HL-60 (cell line): Measurements from ENCODE around the gene VSIG10L2.

Experiments used
- DNase-seq, 2 experiments: peaks; one replicate each; pipeline ENCODE4 v3.0.0-alpha.2; 2010 to 2020; ENCODE audit warnings: low read depth in 1 of 2, low spot score in 1 of 2
- H3K27ac ChIP-seq: fragments of 250-450 bp; sonication (Bioruptor Pico); replicated peaks from 2 replicates; pipeline ENCODE4 v1.5.1; 2020; ENCODE audit warnings: mild to moderate bottlenecking, moderate library complexity
- H3K27me3 ChIP-seq: fragments of 250-450 bp; sonication (Bioruptor Pico); 2 replicates; pipeline ENCODE4 v1.5.1; 2021; ENCODE audit warnings: mild to moderate bottlenecking, moderate library complexity; ENCODE audit not compliant: insufficient read depth, poor library complexity, severe bottlenecking
- H3K4me3 ChIP-seq: replicated peaks from 2 replicates; pipeline ENCODE4 v1.5.1; 2011; ENCODE audit warnings: mild to moderate bottlenecking, control low read depth, low read length; ENCODE audit not compliant: insufficient read depth
- CTCF ChIP-seq: IDR thresholded peaks from one replicate; pipeline ENCODE4 v1.5.1; 2011; ENCODE audit warnings: low read length, control low read depth, inconsistent platforms; ENCODE audit not compliant: insufficient read depth
- GABPA ChIP-seq: IDR thresholded peaks from 2 replicates; pipeline ENCODE4 v1.6.1; 2012; ENCODE audit warnings: low read depth
- POLR2AphosphoS5 ChIP-seq: IDR thresholded peaks from 2 replicates; pipeline ENCODE4 v1.6.1; 2012; ENCODE audit warnings: low read depth
- REST ChIP-seq: IDR thresholded peaks from 2 replicates; pipeline ENCODE4 v1.6.1; 2012; ENCODE audit warnings: low read depth; ENCODE audit not compliant: insufficient replicate concordance
- SPI1 ChIP-seq: IDR thresholded peaks from 2 replicates; pipeline ENCODE4 v1.6.1; 2012; ENCODE audit warnings: low read depth, mild to moderate bottlenecking, borderline replicate concordance

Gene VSIG10L2

GRCh38 chr11:125925247-125925740 is 20.6 kb upstream of the VSIG10L2 start:
- Histone ChIP-seq H3K27me3 (no peaks in the 10 kb centered on the region), H3K4me3 (no peak overlapping the region), H3K27ac (no peak overlapping the region)
- TF ChIP-seq POLR2AphosphoS5: no peak
- TF ChIP-seq CTCF: no peak
- no peak for TF ChIP-seq REST
- no peak for TF ChIP-seq GABPA
- TF ChIP-seq SPI1: no peak
- DNase-seq: no peak

- TF ChIP-seq REST (no peak), GABPA (no peak), POLR2AphosphoS5 (no peak), CTCF (no peak), SPI1 (no peak)
- no peaks in the 10 kb centered on the region for H3K27me3 ChIP-seq
- no peak overlapping the region for H3K27ac ChIP-seq
- H3K4me3 ChIP-seq: no peak overlapping the region
- DNase-seq: no peak
Measured at GRCh38 chr11:125925804-125926203, 20.0 kb upstream of the VSIG10L2 start.

- no peak for TF ChIP-seq POLR2AphosphoS5
- TF ChIP-seq CTCF: no peak
- TF ChIP-seq GABPA: no peak
- no peak for TF ChIP-seq REST
- no peak for TF ChIP-seq SPI1
- H3K27me3 ChIP-seq: no peaks in the 10 kb centered on the region
- no peak for DNase-seq
- no peak overlapping the region for H3K4me3 ChIP-seq
- no peak overlapping the region for H3K27ac ChIP-seq
Measured at GRCh38 chr11:125926682-125927081, 19.2 kb upstream of the VSIG10L2 start.
